ENCODE data around the gene TMEM87B.
"Not testable (repeated sequence)": the region's sequence is repeated elsewhere in the genome, so short reads cannot be mapped to it uniquely, and the experiment has no call there.

TMEM87B gene

GRCh38 chr2:112074506-112074905, 19.4 kb downstream of the TMEM87B start:
- no peak for DNase-seq

- DNase-seq, result no peak
These were observed 20.6 kb downstream of the TMEM87B start for GRCh38 chr2:112075490-112076260.

- no peak for DNase-seq
These were observed 22.7 kb downstream of the TMEM87B start for GRCh38 chr2:112077814-112078213.

GRCh38 chr2:112081262-112081661, 26.2 kb downstream of the TMEM87B start:
- no peak for DNase-seq

GRCh38 chr2:112084689-112085374, 29.8 kb downstream of the TMEM87B start:
- DNase-seq, result no peak

GRCh38 chr2:112085375-112085730, 30.3 kb downstream of the TMEM87B start:
- DNase-seq, result no peak

- DNase-seq, result no peak
These were observed 31.0 kb downstream of the TMEM87B start for GRCh38 chr2:112085916-112086669.

GRCh38 chr2:112087346-112088020, 32.4 kb downstream of the TMEM87B start:
- DNase-seq, result no peak

- DNase-seq, result no peak
These were observed 34.3 kb downstream of the TMEM87B start for GRCh38 chr2:112089375-112089774.

- DNase-seq, result no peak
These were observed 37.4 kb downstream of the TMEM87B start for GRCh38 chr2:112092286-112093041.

GRCh38 chr2:112093216-112093615, 38.1 kb downstream of the TMEM87B start:
- DNase-seq, result no peak

GRCh38 chr2:112095681-112096080, 40.6 kb downstream of the TMEM87B start:
- no peak for DNase-seq

- no peak for DNase-seq
These were observed 41.0 kb downstream of the TMEM87B start for GRCh38 chr2:112096098-112096497.

- DNase-seq, result no peak
These were observed 53.2 kb downstream of the TMEM87B start for GRCh38 chr2:112108178-112108832.

GRCh38 chr2:112109278-112109677, 54.2 kb downstream of the TMEM87B start:
- no peak for DNase-seq

- no peak for DNase-seq
These were observed 55.9 kb downstream of the TMEM87B start for GRCh38 chr2:112110966-112111365.

- DNase-seq, result not testable (repeated sequence)
These were observed 58.3 kb downstream of the TMEM87B start for GRCh38 chr2:112113354-112113753.

- no peak for DNase-seq
These were observed 63.1 kb downstream of the TMEM87B start for GRCh38 chr2:112118148-112118547.

GRCh38 chr2:112121682-112122254, 66.7 kb downstream of the TMEM87B start:
- peak; percentile 71 for DNase-seq

GRCh38 chr2:112129060-112129459, 74.0 kb downstream of the TMEM87B start:
- DNase-seq, result no peak

GRCh38 chr2:112133344-112133743, 78.3 kb downstream of the TMEM87B start:
- DNase-seq, result no peak
